ENCODE results near the gene MCHR1.

DNA sequence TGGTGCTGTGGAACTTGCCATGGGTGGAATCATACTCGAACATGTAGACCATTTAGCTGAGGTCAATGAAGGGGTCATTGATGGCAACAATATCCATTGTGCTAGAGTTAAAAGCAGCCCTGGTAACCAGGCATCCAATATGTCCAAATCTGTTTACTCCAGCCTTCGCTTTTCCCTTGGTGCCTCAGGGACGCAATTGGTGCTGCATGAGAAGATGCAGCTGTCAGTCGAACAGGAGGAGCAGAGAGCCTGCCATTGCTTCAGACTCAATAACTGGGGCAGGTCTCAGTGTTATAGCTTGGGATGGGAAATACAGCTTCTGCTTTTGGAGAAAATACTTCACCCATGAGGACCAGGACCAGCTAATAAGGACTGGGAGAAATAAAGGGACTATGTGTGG is 5.0 kb upstream of the MCHR1 start:
- TF ChIP-seq POLR2A (IDR thresholded peaks at IDR 0.05; ENCODE audit: low read length), result no peak
- no peak for TF ChIP-seq GATA1 (IDR thresholded peaks at IDR 0.05; ENCODE audit: low read depth, low read length)
